HG02642 (cell line): ENCODE data around the gene PNPLA7.
"Not testable (repeated sequence)": the region's sequence is repeated elsewhere in the genome, so short reads cannot be mapped to it uniquely, and the experiment has no call there.

ENCODE experiments used
- ATAC-seq: cut with Tn5 transposase; IDR thresholded peaks from one replicate; pipeline ENCODE4 v1.9.1; 2021; ENCODE audit warnings: mild to moderate bottlenecking; ENCODE audit not compliant: unreplicated experiment, poor library complexity

Gene PNPLA7

GRCh38 chr9:137550231-137550621, at the start of gene PNPLA7:
TSS of gene PNPLA7 (minus strand) at chr9:137550402. CDS start at chr9:137550197, 205 bp downstream.
- no peak for ATAC-seq

- ATAC-seq: no peak
Observed at GRCh38 chr9:137598943-137599342, 48.7 kb upstream of the PNPLA7 start.

- ATAC-seq: not testable (repeated sequence)
Observed at GRCh38 chr9:137596577-137596976, 46.4 kb upstream of the PNPLA7 start.

- no peak for ATAC-seq
Observed at GRCh38 chr9:137593176-137593575, 43.0 kb upstream of the PNPLA7 start.

GRCh38 chr9:137592767-137593166, 42.6 kb upstream of the PNPLA7 start:
- no peak for ATAC-seq

GRCh38 chr9:137590469-137591383, 40.5 kb upstream of the PNPLA7 start, which contains the start of gene ZMYND19:
TSS of gene ZMYND19 (minus strand) at chr9:137590512. CDS start at chr9:137590263, 249 bp downstream.
- peak; percentile 88 for ATAC-seq

- no peak for ATAC-seq
Observed at GRCh38 chr9:137590123-137590468, 39.9 kb upstream of the PNPLA7 start.

- ATAC-seq: peak; percentile 16
Observed at GRCh38 chr9:137589441-137590122, 39.4 kb upstream of the PNPLA7 start.

- ATAC-seq: no peak
Observed at GRCh38 chr9:137588891-137589290, 38.7 kb upstream of the PNPLA7 start.

GRCh38 chr9:137588311-137588710, 38.1 kb upstream of the PNPLA7 start:
- no peak for ATAC-seq

- ATAC-seq: no peak
Observed at GRCh38 chr9:137586854-137587253, 36.7 kb upstream of the PNPLA7 start.

- ATAC-seq: no peak
Observed at GRCh38 chr9:137583957-137584356, 33.8 kb upstream of the PNPLA7 start.

- ATAC-seq: no peak
Observed at GRCh38 chr9:137583347-137583746, 33.1 kb upstream of the PNPLA7 start.

- ATAC-seq: no peak
Observed at GRCh38 chr9:137582286-137582860, 32.2 kb upstream of the PNPLA7 start.

- no peak for ATAC-seq
Observed at GRCh38 chr9:137581361-137582285, 31.4 kb upstream of the PNPLA7 start.

GRCh38 chr9:137580954-137581322, 30.7 kb upstream of the PNPLA7 start:
- ATAC-seq: no peak

- ATAC-seq: no peak
Observed at GRCh38 chr9:137580209-137580953, 30.2 kb upstream of the PNPLA7 start.

GRCh38 chr9:137579259-137579604, 29.0 kb upstream of the PNPLA7 start:
- ATAC-seq: no peak

- ATAC-seq: peak; percentile 87
Observed at GRCh38 chr9:137578518-137579258, 28.5 kb upstream of the PNPLA7 start, which contains the start of gene DPH7. TSS of gene DPH7 (minus strand) at chr9:137578925. CDS start at chr9:137578777, 148 bp downstream.
